GM12892 (cell line): ENCODE data around the gene SAP30L.

ENCODE experiments used
- POLR2A ChIP-seq: IDR thresholded peaks from 2 replicates; pipeline ENCODE4 v1.6.1; 2011; ENCODE audit warnings: low read depth, low read length, control low read depth
- TAF1 ChIP-seq: IDR thresholded peaks from 2 replicates; pipeline ENCODE4 v1.6.1; 2011; ENCODE audit warnings: low read depth, mild to moderate bottlenecking, control low read depth, low read length, borderline replicate concordance

GRCh38 chr5:154482528-154483449 lies 37.0 kb downstream of the SAP30L start:
- no peak for TF ChIP-seq TAF1
- TF ChIP-seq POLR2A, result no peak
